SK-N-SH (cell line): ENCODE data around the gene IGFALS. TPM values are rescaled to one million over a fixed set of nuclear protein-coding genes. Genes with fewer than 3 reads are reported as not detected.

Source experiments
- CTCF ChIA-PET: fragments of 300-600, 350-600 bp; formaldehyde crosslinking; extraction: SDS; loops from one replicate; lab custom pipeline; 2021; lab: Yijun Ruan, JAX
- POLR2A ChIA-PET: fragments of 350-600 bp; sonication (Branson Sonifier 250); formaldehyde crosslinking; extraction: SDS; loops from one replicate; lab custom pipeline; 2020; ENCODE audit warnings: antibody characterized with exemption, inconsistent platforms; lab: Yijun Ruan, JAX
- DNase-seq: peaks from one replicate; pipeline ENCODE4 v3.0.0; 2012
- H2AFZ ChIP-seq: fragments of 200-600 bp; sonication (generic); 2 replicates; pipeline ENCODE4 v1.8.1; 2016; ENCODE audit warnings: antibody characterized with exemption, mild to moderate bottlenecking, low read depth
- H3F3A ChIP-seq: fragments of 200-600 bp; sonication (generic); replicated peaks from 2 replicates; pipeline ENCODE3; 2016; ENCODE audit warnings: antibody characterized with exemption, mild to moderate bottlenecking; ENCODE audit not compliant: insufficient read depth
- H3K27ac ChIP-seq, 2 experiments: fragments of 200-500 bp in 1 of 2; fragments of 200-600 bp in 1 of 2; sonication (Bioruptor generic) in 1 of 2; sonication (generic), shearing (Covaris generic) in 1 of 2; 2 replicates each; pipeline versions ENCODE4 v1.5.1 to v1.6.1; 2014 to 2016; ENCODE audit warnings: low read depth in 2 of 2, inconsistent platforms in 1 of 2, low read length in 1 of 2, mild to moderate bottlenecking in 1 of 2, mixed read lengths in 1 of 2
- H3K27me3 ChIP-seq: fragments of 200-600 bp; sonication (generic), shearing (Covaris generic); 2 replicates; pipeline ENCODE4 v1.6.1; 2016; ENCODE audit warnings: mixed run types; ENCODE audit not compliant: insufficient read depth
- H3K36me3 ChIP-seq, 2 experiments: fragments of 200-500 bp in 1 of 2; fragments of 200-600 bp in 1 of 2; sonication (Bioruptor generic) in 1 of 2; sonication (generic) in 1 of 2; replicated peaks in 1 of 2; 2 replicates each; pipeline versions ENCODE3 to v1.5.1; 2014 to 2016; ENCODE audit warnings: low read length in 1 of 2, mild to moderate bottlenecking in 1 of 2; ENCODE audit not compliant: insufficient read depth in 2 of 2, control insufficient read depth in 1 of 2
- H3K4me1 ChIP-seq, 2 experiments: fragments of 200-500 bp in 1 of 2; fragments of 200-600 bp in 1 of 2; sonication (Bioruptor generic) in 1 of 2; sonication (generic), shearing (Covaris generic) in 1 of 2; 2 replicates each; pipeline versions ENCODE4 v1.5.1 to v1.6.1; 2014 to 2016; ENCODE audit warnings: low read depth in 1 of 2, low read length in 1 of 2, mixed run types in 1 of 2; ENCODE audit not compliant: insufficient read depth in 2 of 2, control insufficient read depth in 1 of 2
- H3K4me2 ChIP-seq: fragments of 200-600 bp; sonication (generic), shearing (Covaris generic); 2 replicates; pipeline ENCODE4 v1.6.1; 2017; ENCODE audit warnings: mixed run types
- H3K4me3 ChIP-seq, 2 experiments: fragments of 200-500 bp in 1 of 2; fragments of 200-600 bp in 1 of 2; sonication (Bioruptor generic) in 1 of 2; sonication (generic), shearing (Covaris generic) in 1 of 2; 2 replicates each; pipeline versions ENCODE4 v1.5.1 to v1.8.1; 2014 to 2016; ENCODE audit warnings: low read depth in 2 of 2, inconsistent platforms in 1 of 2, low read length in 1 of 2, mild to moderate bottlenecking in 1 of 2, mixed read lengths in 1 of 2, moderate library complexity in 1 of 2
- H3K79me2 ChIP-seq: fragments of 200-600 bp; sonication (generic); 2 replicates; pipeline ENCODE4 v1.8.1; 2017; ENCODE audit warnings: mild to moderate bottlenecking; ENCODE audit not compliant: insufficient read depth
- H3K9ac ChIP-seq: fragments of 200-600 bp; sonication (generic); 2 replicates; pipeline ENCODE4 v1.6.1; 2017; ENCODE audit warnings: mixed run types
- H3K9me2 ChIP-seq: fragments of 200-600 bp; sonication (generic); 2 replicates; pipeline ENCODE4 v1.6.1; 2017; ENCODE audit warnings: mixed run types
- H3K9me3 ChIP-seq: fragments of 200-600 bp; sonication (generic); 2 replicates; pipeline ENCODE4 v1.6.1; 2017; ENCODE audit warnings: mixed run types, mild to moderate bottlenecking, moderate library complexity
- H4K20me1 ChIP-seq: fragments of 200-600 bp; sonication (generic); 2 replicates; pipeline ENCODE4 v1.6.1; 2017; ENCODE audit warnings: mild to moderate bottlenecking, mixed run types; ENCODE audit not compliant: insufficient read depth
- CHD2 ChIP-seq: fragments of 150-350 bp; IDR thresholded peaks from 2 replicates; pipeline ENCODE4 v1.6.1; 2018; ENCODE audit warnings: low read length; ENCODE audit not compliant: partially characterized antibody
- CTCF ChIP-seq: fragments of 200-600 bp; sonication (generic); IDR thresholded peaks from 2 replicates; pipeline ENCODE4 v1.6.1; 2017; ENCODE audit warnings: antibody characterized with exemption, mild to moderate bottlenecking, moderate library complexity
- EP300 ChIP-seq, 2 experiments: IDR thresholded peaks; 2 replicates each; pipeline versions ENCODE4 v1.4.0 to v1.6.1; 2012; ENCODE audit warnings: borderline replicate concordance in 1 of 2, low read depth in 1 of 2, low read length in 1 of 2
- EZH2phosphoT487 ChIP-seq: fragments of 200-600 bp; sonication (generic); IDR thresholded peaks from 2 replicates; pipeline ENCODE4 v1.6.1; 2017; ENCODE audit warnings: low read depth, mixed run types, mild to moderate bottlenecking, antibody characterized with exemption, moderate library complexity, borderline replicate concordance
- FOXJ3 ChIP-seq: sonication (generic); formaldehyde crosslinking; IDR thresholded peaks from 2 replicates; pipeline ENCODE4 v1.5.1; 2020; ENCODE audit warnings: mild to moderate bottlenecking, missing genetic modification reagents
- NFIC ChIP-seq: IDR thresholded peaks from 2 replicates; pipeline ENCODE4 v1.4.0; 2012; ENCODE audit warnings: borderline replicate concordance
- POLR2AphosphoS5 ChIP-seq: IDR thresholded peaks from 2 replicates; pipeline ENCODE4 v1.6.1; 2012; ENCODE audit warnings: low read depth, low read length
- RAD21 ChIP-seq: IDR thresholded peaks from 2 replicates; pipeline ENCODE4 v1.6.1; 2012; ENCODE audit warnings: mild to moderate bottlenecking, low read length
- RFX5 ChIP-seq: IDR thresholded peaks from 2 replicates; pipeline ENCODE4 v1.6.1; 2012; ENCODE audit warnings: mild to moderate bottlenecking, improper control_type of control experiment, low read length
- RXRA ChIP-seq: IDR thresholded peaks from 2 replicates; pipeline ENCODE4 v1.4.0; 2012; ENCODE audit warnings: low read depth, mild to moderate bottlenecking, borderline replicate concordance
- SIN3A ChIP-seq: IDR thresholded peaks from 2 replicates; pipeline ENCODE4 v1.6.1; 2012; ENCODE audit warnings: low read depth, mild to moderate bottlenecking, low read length, moderate library complexity, borderline replicate concordance
- TAF1 ChIP-seq: IDR thresholded peaks from 2 replicates; pipeline ENCODE4 v1.6.1; 2012; ENCODE audit warnings: low read depth, mild to moderate bottlenecking, low read length, moderate library complexity, borderline replicate concordance
- TCF12 ChIP-seq: IDR thresholded peaks from 2 replicates; pipeline ENCODE4 v1.4.0; 2012
- TEAD4 ChIP-seq: IDR thresholded peaks from 2 replicates; pipeline ENCODE4 v1.4.0; 2012; ENCODE audit warnings: mild to moderate bottlenecking, borderline replicate concordance; ENCODE audit not compliant: insufficient read depth
- USF1 ChIP-seq: IDR thresholded peaks from 2 replicates; pipeline ENCODE4 v1.4.0; 2012; ENCODE audit warnings: low read depth, borderline replicate concordance
- YY1 ChIP-seq: IDR thresholded peaks from 2 replicates; pipeline ENCODE4 v1.4.0; 2012; ENCODE audit warnings: low read depth, mild to moderate bottlenecking
- WGBS: methylation state at CpG from one replicate; pipeline ENCODE4 v1.1.6; 2017; ENCODE audit warnings: low lambda C conversion rate; 5-methylcytosine and 5-hydroxymethylcytosine counted together
- polyA plus RNA-seq, 3 experiments: library from polyadenylated mRNA; depleted of rRNA; stranded (reverse); fragments of >200 nt; gene quantifications; 2 replicates each; pipeline ENCODE4 v1.2.3, GENCODE V29; 2012

IGFALS gene
- polyA plus RNA-seq, 1 of the 3 experiments (the other 2 are of a cell fraction), result 0.02 TPM

GRCh38 chr16:1764971-1765370, 28.5 kb downstream of the IGFALS start:
- Histone ChIP-seq H3K27ac (no peak overlapping the region), H3K4me1 (peaks cover 0 to 4% of the 10 kb centered on the region in 2 experiments; a peak in 1 of 4 replicates), H3K9ac (no peak overlapping the region), H3K9me3 (no peaks in the 10 kb centered on the region), H3F3A (peaks cover 1% of the 10 kb centered on the region), H3K4me2 (no peak overlapping the region), H2AFZ (no peak overlapping the region), H4K20me1 (0 out of 2 replicates have a peak, but pooled peaks cover 5% of the 10 kb centered on the region), H3K79me2 (no peaks in the 10 kb centered on the region), H3K27me3 (no peaks in the 10 kb centered on the region), H3K4me3 (no peak overlapping the region), H3K9me2 (no peaks in the 10 kb centered on the region), H3K36me3 (peaks cover under 1 to 82% of the 10 kb centered on the region in 2 experiments)
- no peak for DNase-seq
- CTCF ChIA-PET, result interaction anchor here (1.3 to 1.8 kb wide), 4 partner anchors 10 to 164 kb away, joined by 3 to 8 read pairs (median 4); partner anchors contain the start of gene MAPK8IP3
- WGBS, result 100% methylated on average over 3 of the region's 21 CpGs
- no peak for TF ChIP-seq SIN3A
- no peak for TF ChIP-seq NFIC
- TF ChIP-seq TCF12, result no peak
- TF ChIP-seq EZH2phosphoT487, result no peak
- no peak for TF ChIP-seq USF1
- no peak for TF ChIP-seq RXRA
- TF ChIP-seq YY1, result no peak
- TF ChIP-seq RFX5, result no peak
- no peak for TF ChIP-seq POLR2AphosphoS5
- TF ChIP-seq FOXJ3 (CRISPR knock-in tag), result no peak
- POLR2A ChIA-PET, result interaction anchor here (1.2 kb wide), 1 partner anchor 12 kb away, joined by 3 read pairs; no protein-coding TSS in a partner anchor

GRCh38 chr16:1763521-1764511, 29.7 kb downstream of the IGFALS start:
- DNase-seq, result peak; percentile 75
- peak overlapping the region in 1 of 2 experiments; percentile 32; a peak in 1 of 4 replicates for H3K4me3 ChIP-seq
- peaks cover 0 to 75% of the 10 kb centered on the region in 2 experiments for H3K36me3 ChIP-seq
- H3K4me1 ChIP-seq, result no peaks in the 10 kb centered on the region
- no peak overlapping the region for H2AFZ ChIP-seq
- no peak overlapping the region for H3K27ac ChIP-seq
- CTCF ChIA-PET, result interaction anchor here (1.2 to 1.9 kb wide), 4 partner anchors 9 to 165 kb away, joined by 3 to 7 read pairs (median 4); partner anchors contain the start of genes EME2, MAPK8IP3 and MRPS34
- no peaks in the 10 kb centered on the region for H3K9me2 ChIP-seq
- no peaks in the 10 kb centered on the region for H3K9me3 ChIP-seq
- TF ChIP-seq TAF1 (no peak), TEAD4 (no peak), CTCF (peak; percentile 40), YY1 (no peak), CHD2 (no peak), EP300 (IDR thresholded peaks at IDR 0.05; ENCODE audit: borderline replicate concordance in 1 of 2, low read depth in 1 of 2, low read length in 1 of 2) (no peak), RAD21 (0 out of 2 replicates have a peak, but pooled peaks have one; percentile 10)
- H3K79me2 ChIP-seq, result no peaks in the 10 kb centered on the region
- no peak overlapping the region for H3K9ac ChIP-seq
- H3K4me2 ChIP-seq, result no peak overlapping the region
- no peaks in the 10 kb centered on the region for H3F3A ChIP-seq
- no peaks in the 10 kb centered on the region for H4K20me1 ChIP-seq
- POLR2A ChIA-PET, result interaction anchor here (1.2 kb wide), 1 partner anchor 14 kb away, joined by 3 read pairs; no protein-coding TSS in a partner anchor
- H3K27me3 ChIP-seq, result no peaks in the 10 kb centered on the region
- WGBS, result 93% methylated on average over 56 of the region's 81 CpGs
